ENCODE data around the gene MSI2. TPM values are rescaled to one million over a fixed set of nuclear protein-coding genes. Genes with fewer than 3 reads are reported as not detected.

The MSI2 gene
- total and polyA plus RNA-seq, 4 donors, result 9.4 to 64.0 (median 30.4) TPM

DNA sequence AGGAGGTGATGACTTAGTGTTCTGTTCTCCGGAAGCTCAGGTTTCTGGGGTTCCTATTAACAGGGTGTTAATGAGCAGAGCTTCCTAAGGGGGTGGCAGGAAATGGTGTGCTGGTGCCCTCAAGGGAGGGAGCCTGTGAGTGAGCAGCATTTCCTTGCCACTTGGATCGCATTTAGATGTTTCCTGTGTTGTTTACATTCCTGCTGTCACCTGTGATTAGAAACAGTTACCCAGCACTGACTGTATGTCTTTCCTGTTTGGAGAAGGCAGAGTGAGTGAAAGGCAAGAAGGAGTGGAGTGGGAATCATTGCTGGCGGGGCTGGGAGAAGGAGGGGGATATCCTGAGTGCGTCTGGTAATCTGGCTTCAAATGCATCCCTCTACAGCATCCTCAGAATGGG, 274.2 kb downstream of the MSI2 start:
- DNase-seq, result no peak
- H3K9me3 ChIP-seq (ENCODE audit: control insufficient read depth in 4 of 4, insufficient read depth in 3 of 4, low read length in 3 of 4), result no peaks in the 10 kb centered on the region
- no peak for ATAC-seq (ENCODE audit: insufficient read depth, low FRiP score)
- WGBS, 2 donors, result 50 to 62% methylated on average over 4 of the region's 4 CpGs
- TF ChIP-seq, protein P1, sequence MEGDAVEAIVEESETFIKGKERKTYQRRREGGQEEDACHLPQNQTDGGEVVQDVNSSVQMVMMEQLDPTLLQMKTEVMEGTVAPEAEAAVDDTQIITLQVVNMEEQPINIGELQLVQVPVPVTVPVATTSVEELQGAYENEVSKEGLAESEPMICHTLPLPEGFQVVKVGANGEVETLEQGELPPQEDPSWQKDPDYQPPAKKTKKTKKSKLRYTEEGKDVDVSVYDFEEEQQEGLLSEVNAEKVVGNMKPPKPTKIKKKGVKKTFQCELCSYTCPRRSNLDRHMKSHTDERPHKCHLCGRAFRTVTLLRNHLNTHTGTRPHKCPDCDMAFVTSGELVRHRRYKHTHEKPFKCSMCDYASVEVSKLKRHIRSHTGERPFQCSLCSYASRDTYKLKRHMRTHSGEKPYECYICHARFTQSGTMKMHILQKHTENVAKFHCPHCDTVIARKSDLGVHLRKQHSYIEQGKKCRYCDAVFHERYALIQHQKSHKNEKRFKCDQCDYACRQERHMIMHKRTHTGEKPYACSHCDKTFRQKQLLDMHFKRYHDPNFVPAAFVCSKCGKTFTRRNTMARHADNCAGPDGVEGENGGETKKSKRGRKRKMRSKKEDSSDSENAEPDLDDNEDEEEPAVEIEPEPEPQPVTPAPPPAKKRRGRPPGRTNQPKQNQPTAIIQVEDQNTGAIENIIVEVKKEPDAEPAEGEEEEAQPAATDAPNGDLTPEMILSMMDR (IDR thresholded peaks at IDR 0.05; ENCODE audit: control extremely low read depth, extremely low read depth), result no peak
- H3K36me3 ChIP-seq (ENCODE audit: control insufficient read depth in 4 of 4, insufficient read depth in 4 of 4, low read length in 4 of 4), result peaks cover 0 to 3% (median 0%) of the 10 kb centered on the region in 4 donors
- H3K27ac ChIP-seq (ENCODE audit: low read depth in 1 of 2, low read length in 1 of 2), result no peak overlapping the region
- no peaks in the 10 kb centered on the region for H3K27me3 ChIP-seq (ENCODE audit: control insufficient read depth in 3 of 3, insufficient read depth in 3 of 3, low read length in 2 of 3)
- H3K4me1 ChIP-seq (ENCODE audit: control insufficient read depth in 5 of 5, insufficient read depth in 5 of 5, low read length in 5 of 5), result peaks cover 6 to 36% (median 12%) of the 10 kb centered on the region in 5 donors
- no peak overlapping the region for H3K4me3 ChIP-seq
- H3K9ac ChIP-seq (ENCODE audit: insufficient read depth in 1 of 2, low read length in 2 of 2), result no peak overlapping the region

DNA sequence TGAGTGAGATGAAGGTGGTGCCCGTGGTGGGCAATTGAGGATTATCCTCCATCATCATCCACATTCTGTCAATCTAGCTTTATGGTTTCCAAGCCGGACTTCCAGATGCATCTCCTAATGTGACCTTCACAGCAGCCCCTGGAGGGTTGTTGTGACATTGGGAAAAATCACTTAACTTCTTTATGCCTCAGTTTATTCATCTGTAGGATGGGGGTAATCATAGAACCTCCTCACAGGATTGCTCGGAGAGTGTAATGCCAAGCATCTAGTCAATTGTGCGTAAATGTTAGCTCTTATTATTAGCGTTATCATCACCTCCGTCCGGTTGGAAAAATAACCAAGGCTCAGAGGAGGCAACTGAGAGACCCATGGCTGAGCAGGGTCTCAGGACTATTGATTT, 274.8 kb downstream of the MSI2 start:
- Histone ChIP-seq H3K9ac (ENCODE audit: insufficient read depth in 1 of 2, low read length in 2 of 2) (no peak overlapping the region), H3K9me3 (ENCODE audit: control insufficient read depth in 4 of 4, insufficient read depth in 3 of 4, low read length in 3 of 4) (no peaks in the 10 kb centered on the region), H3K4me1 (ENCODE audit: control insufficient read depth in 5 of 5, insufficient read depth in 5 of 5, low read length in 5 of 5) (peaks cover 6 to 42% (median 15%) of the 10 kb centered on the region in 5 donors), H3K27ac (ENCODE audit: low read depth in 1 of 2, low read length in 1 of 2) (no peak overlapping the region), H3K4me3 (no peak overlapping the region), H3K27me3 (ENCODE audit: control insufficient read depth in 3 of 3, insufficient read depth in 3 of 3, low read length in 2 of 3) (no peaks in the 10 kb centered on the region), H3K36me3 (ENCODE audit: control insufficient read depth in 4 of 4, insufficient read depth in 4 of 4, low read length in 4 of 4) (peaks cover 0 to 3% (median 0%) of the 10 kb centered on the region in 4 donors)
- no peak for ATAC-seq (ENCODE audit: insufficient read depth, low FRiP score)
- TF ChIP-seq, protein P1 (IDR thresholded peaks at IDR 0.05; ENCODE audit: control extremely low read depth, extremely low read depth), result no peak
- WGBS, 2 donors, result 97 to 99% methylated on average over 7 of the region's 7 CpGs
- no peak for DNase-seq

DNA sequence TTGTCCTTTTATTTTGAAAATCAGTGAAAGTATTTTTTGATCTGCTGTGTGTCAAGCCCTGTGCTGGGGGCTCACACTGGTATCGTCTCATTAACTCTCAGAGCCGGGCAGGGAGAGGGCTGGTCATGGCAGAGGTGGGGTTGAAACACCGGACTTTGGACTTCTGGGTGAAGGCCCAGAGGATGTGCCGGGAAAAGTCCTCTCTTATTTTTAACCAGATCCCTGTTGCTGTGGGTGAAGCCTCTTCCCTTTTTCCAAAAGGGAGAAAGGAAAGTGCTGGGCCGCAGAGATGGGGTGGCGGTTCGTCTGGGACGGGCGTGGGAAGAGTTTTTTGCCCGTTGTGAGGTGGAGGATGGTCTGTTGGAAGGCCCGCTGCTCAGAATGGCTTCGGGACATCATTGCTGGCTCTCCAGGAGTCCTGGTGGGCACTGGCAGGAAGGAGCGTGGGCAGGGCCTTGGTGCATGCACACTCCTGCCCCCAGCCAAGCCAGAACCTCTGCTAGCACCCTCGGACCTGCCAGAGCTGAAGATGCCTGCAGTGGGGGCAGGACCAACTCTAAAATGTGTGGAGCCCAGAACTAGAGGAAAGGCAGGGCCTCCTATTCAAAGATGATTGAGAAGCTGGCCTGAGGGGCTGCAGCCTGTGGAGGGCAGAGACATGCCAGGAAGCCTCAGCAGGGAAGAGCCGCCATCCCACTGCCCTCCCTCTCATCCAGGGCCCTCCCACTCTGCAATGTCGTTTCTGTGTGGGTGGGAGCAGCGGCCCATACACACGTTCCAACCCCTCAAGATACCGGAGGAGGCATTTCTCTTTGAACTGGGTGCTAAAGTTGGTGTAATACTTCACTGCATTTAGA, 275.6 kb downstream of the MSI2 start:
- Histone ChIP-seq H3K9me3 (ENCODE audit: control insufficient read depth in 4 of 4, insufficient read depth in 3 of 4, low read length in 3 of 4) (no peaks in the 10 kb centered on the region), H3K4me3 (no peak overlapping the region), H3K9ac (ENCODE audit: insufficient read depth in 1 of 2, low read length in 2 of 2) (no peak overlapping the region), H3K36me3 (ENCODE audit: control insufficient read depth in 4 of 4, insufficient read depth in 4 of 4, low read length in 4 of 4) (peaks cover 0 to 3% (median 0%) of the 10 kb centered on the region in 4 donors), H3K27ac (ENCODE audit: low read depth in 1 of 2, low read length in 1 of 2) (no peak overlapping the region), H3K4me1 (ENCODE audit: control insufficient read depth in 5 of 5, insufficient read depth in 5 of 5, low read length in 5 of 5) (peaks cover 5 to 37% (median 17%) of the 10 kb centered on the region in 5 donors), H3K27me3 (ENCODE audit: control insufficient read depth in 3 of 3, insufficient read depth in 3 of 3, low read length in 2 of 3) (no peaks in the 10 kb centered on the region)
- no peak for ATAC-seq (ENCODE audit: insufficient read depth, low FRiP score)
- TF ChIP-seq, protein P1 (IDR thresholded peaks at IDR 0.05; ENCODE audit: control extremely low read depth, extremely low read depth), result no peak
- DNase-seq, result no peak
- 82 to 89% methylated on average over 19 of the region's 19 CpGs for WGBS, 2 donors
